GM12872 (cell line): ENCODE results near the gene RANBP3.

Experiments used
- TF ChIP-seq, protein P1 (sequence below): IDR thresholded peaks from 3 replicates; pipeline ENCODE4 v1.5.1; 2011; ENCODE audit warnings: low read depth, mild to moderate bottlenecking, low read length, moderate library complexity; ENCODE audit not compliant: insufficient read depth

RANBP3 gene

DNA sequence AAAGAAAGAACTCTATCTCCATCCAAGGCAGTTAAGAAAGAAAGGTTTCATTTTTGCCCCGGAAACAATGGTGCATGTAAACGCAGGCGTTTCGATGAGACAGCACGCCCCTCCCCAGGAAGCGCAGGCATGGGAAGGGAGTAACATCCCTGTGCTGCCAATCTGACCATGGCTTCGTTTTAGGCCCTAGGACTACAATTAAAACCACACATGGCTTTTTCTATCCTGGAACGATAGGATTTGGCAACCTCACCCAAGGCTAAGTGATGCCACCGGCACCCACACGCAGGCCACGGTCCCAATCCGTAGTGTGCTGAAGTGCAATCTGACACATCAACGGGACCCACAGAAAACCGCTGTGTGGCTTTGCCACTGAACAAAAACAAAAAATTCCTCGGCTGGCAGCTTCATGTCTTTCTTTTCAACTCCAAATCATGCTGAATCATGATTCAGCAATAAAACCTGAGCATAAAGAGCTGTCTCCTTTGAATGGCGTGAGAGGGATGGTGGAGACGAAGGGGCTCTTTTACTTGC is 24.2 kb downstream of the RANBP3 start:
- TF ChIP-seq, protein P1, sequence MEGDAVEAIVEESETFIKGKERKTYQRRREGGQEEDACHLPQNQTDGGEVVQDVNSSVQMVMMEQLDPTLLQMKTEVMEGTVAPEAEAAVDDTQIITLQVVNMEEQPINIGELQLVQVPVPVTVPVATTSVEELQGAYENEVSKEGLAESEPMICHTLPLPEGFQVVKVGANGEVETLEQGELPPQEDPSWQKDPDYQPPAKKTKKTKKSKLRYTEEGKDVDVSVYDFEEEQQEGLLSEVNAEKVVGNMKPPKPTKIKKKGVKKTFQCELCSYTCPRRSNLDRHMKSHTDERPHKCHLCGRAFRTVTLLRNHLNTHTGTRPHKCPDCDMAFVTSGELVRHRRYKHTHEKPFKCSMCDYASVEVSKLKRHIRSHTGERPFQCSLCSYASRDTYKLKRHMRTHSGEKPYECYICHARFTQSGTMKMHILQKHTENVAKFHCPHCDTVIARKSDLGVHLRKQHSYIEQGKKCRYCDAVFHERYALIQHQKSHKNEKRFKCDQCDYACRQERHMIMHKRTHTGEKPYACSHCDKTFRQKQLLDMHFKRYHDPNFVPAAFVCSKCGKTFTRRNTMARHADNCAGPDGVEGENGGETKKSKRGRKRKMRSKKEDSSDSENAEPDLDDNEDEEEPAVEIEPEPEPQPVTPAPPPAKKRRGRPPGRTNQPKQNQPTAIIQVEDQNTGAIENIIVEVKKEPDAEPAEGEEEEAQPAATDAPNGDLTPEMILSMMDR: no peak

DNA sequence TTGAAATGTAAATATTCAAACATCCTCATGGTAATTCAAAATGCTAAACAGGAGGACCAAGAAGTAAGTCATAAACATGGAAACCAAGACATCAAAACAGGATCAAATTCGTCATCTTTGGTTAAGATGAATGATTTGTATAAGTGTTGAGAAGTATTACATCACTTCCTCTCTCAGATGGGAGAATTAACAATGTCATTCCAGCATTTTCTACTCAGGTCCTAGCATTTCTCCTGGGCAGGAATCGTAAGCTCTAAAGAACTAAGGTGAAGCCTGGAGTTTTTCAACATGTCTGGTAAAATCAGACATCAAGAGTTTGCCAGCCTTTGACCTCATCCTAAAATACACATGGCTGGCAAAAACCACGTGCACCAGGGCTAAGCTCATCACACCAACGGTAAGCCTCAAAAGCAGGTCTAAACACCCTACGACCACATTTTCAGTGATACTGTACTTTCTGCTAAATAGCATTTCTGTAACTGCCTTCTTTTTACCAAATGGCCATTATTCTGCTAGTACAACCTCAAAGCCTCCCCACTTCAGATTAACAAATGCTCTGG is 24.8 kb downstream of the RANBP3 start:
- TF ChIP-seq, protein P1: no peak

DNA sequence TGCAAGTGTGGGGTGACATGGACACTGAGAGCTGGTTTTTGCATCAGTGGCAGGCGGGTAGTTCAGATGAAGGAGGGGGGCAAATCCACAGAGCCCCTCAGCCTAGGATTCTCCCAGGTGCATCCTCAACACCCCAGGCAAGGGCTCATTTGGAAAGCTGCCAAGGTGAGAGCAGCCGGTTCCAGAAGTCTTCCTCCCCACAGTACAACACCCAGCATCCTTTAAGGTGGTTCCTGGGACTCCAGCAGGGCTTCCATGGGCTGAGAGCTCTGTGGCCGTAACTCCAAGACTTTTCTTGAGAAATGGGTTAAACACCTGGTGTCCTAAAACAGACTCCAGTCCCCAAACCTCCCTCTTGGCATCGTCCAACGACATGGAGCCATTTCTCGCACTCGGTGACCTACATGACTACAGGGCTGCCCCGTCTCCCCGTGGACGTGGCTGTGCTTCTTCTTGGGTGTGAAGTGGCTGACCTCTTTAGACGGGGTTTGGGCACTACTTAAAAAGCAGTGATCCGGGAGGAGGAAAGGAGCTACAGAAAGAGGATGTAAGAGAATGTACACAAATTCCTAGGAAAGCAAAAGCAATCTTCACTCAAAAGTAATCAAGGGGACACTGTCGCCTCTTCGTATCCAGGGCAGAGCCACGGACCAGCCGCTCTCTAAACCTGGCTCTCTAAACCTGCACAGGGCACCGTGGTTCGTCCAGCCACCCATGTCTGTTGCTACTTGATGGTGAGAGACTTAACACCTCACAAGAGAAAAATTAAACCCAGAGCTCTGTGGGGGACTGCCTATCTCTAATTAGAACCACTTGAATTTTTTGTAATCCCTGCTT is 25.5 kb downstream of the RANBP3 start:
- TF ChIP-seq, protein P1: no peak

DNA sequence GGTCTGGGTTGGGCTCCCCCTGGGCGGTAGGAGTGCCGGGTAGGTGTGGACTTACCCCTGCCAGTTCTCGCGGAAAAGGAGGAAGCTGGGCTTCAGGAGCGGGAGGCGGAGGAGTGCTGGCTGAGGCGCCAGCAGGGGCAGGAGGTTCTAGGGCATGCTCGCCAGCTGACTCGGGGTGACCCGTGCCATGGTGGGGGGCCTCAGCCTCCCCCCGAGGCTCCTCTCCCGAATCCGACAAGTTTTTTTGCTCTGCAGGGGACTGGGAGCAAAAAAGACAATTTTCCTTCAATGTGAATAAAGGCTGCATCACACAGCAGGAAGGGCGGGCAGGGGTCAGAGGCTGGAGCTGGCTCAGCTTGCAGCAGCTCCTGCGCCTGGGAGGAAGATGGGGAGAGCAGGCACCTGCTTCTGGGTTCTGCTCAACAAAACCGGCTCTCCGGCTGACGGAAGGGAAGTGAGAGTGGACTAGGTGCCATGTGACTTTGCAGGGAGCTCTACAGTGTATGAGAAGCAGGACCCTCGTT is 26.5 kb downstream of the RANBP3 start:
- TF ChIP-seq, protein P1: no peak

DNA sequence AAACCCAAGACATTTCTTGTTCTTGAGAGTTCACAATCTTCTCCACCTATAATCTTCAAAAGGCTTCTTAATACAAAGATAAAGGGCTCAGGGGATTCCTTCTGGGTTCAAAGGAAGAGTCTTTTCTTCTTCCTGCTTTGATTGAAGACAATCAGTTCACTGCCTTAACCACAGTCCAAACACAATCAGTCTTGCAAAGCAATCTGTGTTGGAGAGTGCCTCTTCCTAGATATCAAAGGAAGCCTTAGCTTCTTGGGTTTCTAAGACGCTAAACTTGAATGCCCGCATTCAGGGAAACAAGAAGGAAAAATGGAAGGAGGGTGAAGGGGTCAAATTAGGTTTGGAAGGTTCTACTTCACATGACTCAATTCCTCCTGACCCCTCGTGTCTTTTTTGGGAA is 27.2 kb downstream of the RANBP3 start:
- TF ChIP-seq, protein P1: no peak

DNA sequence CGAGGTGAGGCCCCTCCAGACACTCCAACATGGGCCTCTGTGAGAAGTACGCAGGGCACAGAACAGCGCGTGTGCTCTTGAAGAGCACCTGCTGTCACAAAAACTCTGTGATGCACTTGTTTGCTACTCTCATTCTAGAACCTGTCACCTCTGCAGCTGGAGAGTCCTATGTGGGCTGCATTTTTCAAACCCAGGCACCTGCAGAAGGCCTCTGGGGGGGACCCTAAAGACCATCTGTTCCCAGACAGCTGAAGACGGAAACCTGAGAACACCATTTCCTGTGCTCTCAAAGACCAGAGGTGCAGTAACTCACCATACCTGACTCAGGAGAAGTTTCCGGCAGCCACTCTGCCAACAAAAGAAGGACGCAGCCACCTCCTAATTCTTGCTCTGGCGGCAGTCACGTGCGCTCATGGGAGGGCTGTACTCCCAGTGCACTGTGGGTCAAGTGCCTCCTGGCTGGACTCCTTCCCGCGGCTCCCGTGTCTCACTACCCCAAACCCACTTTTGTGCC is 28.1 kb downstream of the RANBP3 start:
- TF ChIP-seq, protein P1: no peak
